A549 (cell line): Measurements from ENCODE around the gene EHBP1.

Experiments used
- CBX8 ChIP-seq: fragments of 200-600 bp; sonication (generic); IDR thresholded peaks from 2 replicates; pipeline ENCODE4 v1.6.1; 2016
- CHD2 ChIP-seq: fragments of 150-350 bp; IDR thresholded peaks from 2 replicates; pipeline ENCODE4 v1.6.1; 2014; ENCODE audit warnings: low read length; ENCODE audit not compliant: partially characterized antibody
- EP300 ChIP-seq, 2 experiments: fragments of >200 bp; sonication (Bioruptor Twin); formaldehyde crosslinking; IDR thresholded peaks; 2 replicates in 1 of 2; 3 replicates in 1 of 2; pipeline ENCODE4 v1.6.1; 2016 to 2017
- GATA3 ChIP-seq: IDR thresholded peaks from 2 replicates; pipeline ENCODE4 v1.6.1; 2012; ENCODE audit warnings: borderline replicate concordance
- MAFK ChIP-seq: fragments of 450-650 bp; IDR thresholded peaks from 2 replicates; pipeline ENCODE4 v1.6.1; 2014; ENCODE audit not compliant: partially characterized antibody
- MAZ ChIP-seq: fragments of 150-350 bp; IDR thresholded peaks from 2 replicates; pipeline ENCODE4 v1.6.1; 2014; ENCODE audit warnings: antibody characterized with exemption, low read depth, low read length, borderline replicate concordance
- MYC ChIP-seq: IDR thresholded peaks from 2 replicates; pipeline ENCODE4 v1.6.1; 2012; ENCODE audit warnings: mild to moderate bottlenecking, inconsistent platforms, low read length, improper control_type of control experiment, borderline replicate concordance
- POLR2A ChIP-seq: IDR thresholded peaks from 2 replicates; pipeline ENCODE4 v1.6.1; 2012; ENCODE audit warnings: mild to moderate bottlenecking, low read length
- RNF2 ChIP-seq: fragments of 200-600 bp; sonication (generic); IDR thresholded peaks from 2 replicates; pipeline ENCODE4 v1.6.1; 2016; ENCODE audit warnings: low read depth, mild to moderate bottlenecking, antibody characterized with exemption, moderate library complexity, borderline replicate concordance
- TF ChIP-seq, protein P1 (sequence below): fragments of 200-600 bp; sonication (generic); IDR thresholded peaks from 2 replicates; pipeline ENCODE4 v1.6.1; 2016; ENCODE audit warnings: antibody characterized with exemption, mild to moderate bottlenecking, moderate library complexity
- TF ChIP-seq, protein P2 (sequence below): fragments of >200 bp; sonication (Bioruptor Twin); formaldehyde crosslinking; IDR thresholded peaks from 3 replicates; pipeline ENCODE4 v1.5.1; 2016
- TF ChIP-seq, protein P3 (sequence below): IDR thresholded peaks from 2 replicates; pipeline ENCODE4 v1.6.1; 2012

DNA sequence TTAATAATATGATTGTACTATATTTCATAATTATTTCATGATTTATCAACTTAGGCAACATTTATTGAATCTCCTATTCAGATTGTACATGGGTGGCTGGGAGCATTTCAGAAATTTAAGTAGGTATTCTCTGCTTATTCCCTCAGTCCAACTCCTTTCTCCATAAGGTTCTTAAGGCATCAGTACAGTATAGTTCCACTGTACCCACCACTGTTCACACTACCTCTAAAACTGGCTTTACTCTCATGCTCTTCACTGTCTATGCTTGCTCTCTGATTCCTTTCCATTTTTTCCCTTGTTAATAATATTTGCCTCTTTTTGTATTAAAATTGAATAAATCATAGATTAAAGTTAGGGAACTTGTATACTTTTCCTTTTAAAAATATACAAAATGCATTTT lies 89.8 kb downstream of the EHBP1 start:
- TF ChIP-seq CBX8 (no peak), MAFK (no peak), POLR2A (no peak), GATA3 (no peak), EP300 (IDR thresholded peaks at IDR 0.05) (no peak), RNF2 (no peak), CHD2 (no peak), MYC (no peak), MAZ (no peak)
- TF ChIP-seq, protein P1, sequence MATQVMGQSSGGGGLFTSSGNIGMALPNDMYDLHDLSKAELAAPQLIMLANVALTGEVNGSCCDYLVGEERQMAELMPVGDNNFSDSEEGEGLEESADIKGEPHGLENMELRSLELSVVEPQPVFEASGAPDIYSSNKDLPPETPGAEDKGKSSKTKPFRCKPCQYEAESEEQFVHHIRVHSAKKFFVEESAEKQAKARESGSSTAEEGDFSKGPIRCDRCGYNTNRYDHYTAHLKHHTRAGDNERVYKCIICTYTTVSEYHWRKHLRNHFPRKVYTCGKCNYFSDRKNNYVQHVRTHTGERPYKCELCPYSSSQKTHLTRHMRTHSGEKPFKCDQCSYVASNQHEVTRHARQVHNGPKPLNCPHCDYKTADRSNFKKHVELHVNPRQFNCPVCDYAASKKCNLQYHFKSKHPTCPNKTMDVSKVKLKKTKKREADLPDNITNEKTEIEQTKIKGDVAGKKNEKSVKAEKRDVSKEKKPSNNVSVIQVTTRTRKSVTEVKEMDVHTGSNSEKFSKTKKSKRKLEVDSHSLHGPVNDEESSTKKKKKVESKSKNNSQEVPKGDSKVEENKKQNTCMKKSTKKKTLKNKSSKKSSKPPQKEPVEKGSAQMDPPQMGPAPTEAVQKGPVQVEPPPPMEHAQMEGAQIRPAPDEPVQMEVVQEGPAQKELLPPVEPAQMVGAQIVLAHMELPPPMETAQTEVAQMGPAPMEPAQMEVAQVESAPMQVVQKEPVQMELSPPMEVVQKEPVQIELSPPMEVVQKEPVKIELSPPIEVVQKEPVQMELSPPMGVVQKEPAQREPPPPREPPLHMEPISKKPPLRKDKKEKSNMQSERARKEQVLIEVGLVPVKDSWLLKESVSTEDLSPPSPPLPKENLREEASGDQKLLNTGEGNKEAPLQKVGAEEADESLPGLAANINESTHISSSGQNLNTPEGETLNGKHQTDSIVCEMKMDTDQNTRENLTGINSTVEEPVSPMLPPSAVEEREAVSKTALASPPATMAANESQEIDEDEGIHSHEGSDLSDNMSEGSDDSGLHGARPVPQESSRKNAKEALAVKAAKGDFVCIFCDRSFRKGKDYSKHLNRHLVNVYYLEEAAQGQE = no peak
- TF ChIP-seq, protein P2, sequence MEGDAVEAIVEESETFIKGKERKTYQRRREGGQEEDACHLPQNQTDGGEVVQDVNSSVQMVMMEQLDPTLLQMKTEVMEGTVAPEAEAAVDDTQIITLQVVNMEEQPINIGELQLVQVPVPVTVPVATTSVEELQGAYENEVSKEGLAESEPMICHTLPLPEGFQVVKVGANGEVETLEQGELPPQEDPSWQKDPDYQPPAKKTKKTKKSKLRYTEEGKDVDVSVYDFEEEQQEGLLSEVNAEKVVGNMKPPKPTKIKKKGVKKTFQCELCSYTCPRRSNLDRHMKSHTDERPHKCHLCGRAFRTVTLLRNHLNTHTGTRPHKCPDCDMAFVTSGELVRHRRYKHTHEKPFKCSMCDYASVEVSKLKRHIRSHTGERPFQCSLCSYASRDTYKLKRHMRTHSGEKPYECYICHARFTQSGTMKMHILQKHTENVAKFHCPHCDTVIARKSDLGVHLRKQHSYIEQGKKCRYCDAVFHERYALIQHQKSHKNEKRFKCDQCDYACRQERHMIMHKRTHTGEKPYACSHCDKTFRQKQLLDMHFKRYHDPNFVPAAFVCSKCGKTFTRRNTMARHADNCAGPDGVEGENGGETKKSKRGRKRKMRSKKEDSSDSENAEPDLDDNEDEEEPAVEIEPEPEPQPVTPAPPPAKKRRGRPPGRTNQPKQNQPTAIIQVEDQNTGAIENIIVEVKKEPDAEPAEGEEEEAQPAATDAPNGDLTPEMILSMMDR = no peak
- TF ChIP-seq, protein P3, sequence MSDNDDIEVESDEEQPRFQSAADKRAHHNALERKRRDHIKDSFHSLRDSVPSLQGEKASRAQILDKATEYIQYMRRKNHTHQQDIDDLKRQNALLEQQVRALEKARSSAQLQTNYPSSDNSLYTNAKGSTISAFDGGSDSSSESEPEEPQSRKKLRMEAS = no peak
